ENCODE measurements around the gene SPOP.

DNA sequence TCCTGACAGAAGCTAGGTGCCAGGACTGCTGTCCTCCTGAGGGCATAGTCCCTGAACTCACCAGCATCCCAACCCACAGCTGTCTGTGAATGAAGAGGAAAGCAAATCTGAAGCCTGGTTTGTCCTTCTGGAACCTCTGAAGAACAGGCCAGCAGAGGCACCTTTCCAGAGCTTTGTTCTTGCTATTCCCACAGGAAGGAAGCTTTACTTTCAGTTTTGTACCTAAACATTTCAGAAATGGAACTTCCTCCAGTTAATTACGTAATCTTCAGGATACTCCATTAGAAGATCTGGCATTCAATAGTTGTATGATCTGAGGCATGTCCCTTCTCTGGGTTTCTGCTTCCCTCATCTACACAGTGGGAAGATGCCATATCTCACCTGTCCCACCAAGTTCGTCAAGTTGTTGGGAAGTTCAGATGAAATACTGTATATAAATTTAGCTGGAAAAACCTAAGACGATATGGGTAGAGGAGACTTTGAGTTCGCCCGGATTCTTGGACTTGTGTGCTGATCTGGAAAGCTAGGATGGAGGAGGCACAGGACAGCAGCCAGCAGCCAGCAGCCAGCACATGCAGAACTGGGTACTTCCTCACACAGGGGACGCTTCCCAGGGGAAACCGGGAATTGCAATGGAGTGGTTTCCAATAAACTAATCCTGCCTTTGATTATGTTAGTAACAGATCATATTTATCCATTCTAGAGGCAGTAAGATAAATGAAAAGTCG is 79.8 kb downstream of the SPOP start:
- no peak for TF ChIP-seq ZNF384 (IDR thresholded peaks at IDR 0.05)
- TF ChIP-seq L3MBTL2 (conservative IDR thresholded peaks at IDR 0.05): no peak
- TF ChIP-seq SP1 (IDR thresholded peaks at IDR 0.05): no peak
- TF ChIP-seq ELF4 (IDR thresholded peaks at IDR 0.05): no peak
- TF ChIP-seq CTBP1 (IDR thresholded peaks at IDR 0.05; ENCODE audit: borderline replicate concordance): no peak
- TF ChIP-seq SUZ12 (IDR thresholded peaks at IDR 0.05): no peak
- no peak for TF ChIP-seq TARDBP (IDR thresholded peaks at IDR 0.05)
- no peak for TF ChIP-seq FOXK2 (IDR thresholded peaks at IDR 0.05)
- no peak for TF ChIP-seq FOXM1 (IDR thresholded peaks at IDR 0.05; ENCODE audit: borderline replicate concordance)
- no peak for TF ChIP-seq BHLHE40 (IDR thresholded peaks at IDR 0.05; ENCODE audit: borderline replicate concordance)
- no peak for TF ChIP-seq NFRKB (IDR thresholded peaks at IDR 0.05)
- no peak for TF ChIP-seq ARNT (IDR thresholded peaks at IDR 0.05)
- no peak for TF ChIP-seq PKNOX1 (IDR thresholded peaks at IDR 0.05)
- no peak for TF ChIP-seq HDGF (IDR thresholded peaks at IDR 0.05; ENCODE audit: borderline replicate concordance)
